ENCODE results near the gene PTPN14.

DNA sequence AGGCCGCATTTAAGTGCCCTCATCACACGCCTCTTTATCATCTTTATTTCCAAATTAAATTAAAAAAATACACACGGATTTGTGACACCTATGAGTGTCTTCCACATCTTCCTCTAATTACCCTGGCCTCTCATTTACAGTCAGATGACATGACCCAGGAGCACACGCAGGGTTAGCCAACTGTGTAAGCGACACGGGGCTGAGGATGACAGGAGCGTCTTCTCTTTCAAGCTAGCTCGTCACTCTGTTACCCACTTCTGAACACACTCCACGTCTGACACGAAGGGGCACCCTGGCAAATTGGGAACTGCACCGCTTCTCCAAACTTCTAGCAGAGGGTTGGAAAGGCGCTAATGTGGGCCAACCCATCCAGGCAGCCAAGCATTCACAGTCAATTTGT is 158.3 kb downstream of the PTPN14 start:
- TF ChIP-seq, protein P1, sequence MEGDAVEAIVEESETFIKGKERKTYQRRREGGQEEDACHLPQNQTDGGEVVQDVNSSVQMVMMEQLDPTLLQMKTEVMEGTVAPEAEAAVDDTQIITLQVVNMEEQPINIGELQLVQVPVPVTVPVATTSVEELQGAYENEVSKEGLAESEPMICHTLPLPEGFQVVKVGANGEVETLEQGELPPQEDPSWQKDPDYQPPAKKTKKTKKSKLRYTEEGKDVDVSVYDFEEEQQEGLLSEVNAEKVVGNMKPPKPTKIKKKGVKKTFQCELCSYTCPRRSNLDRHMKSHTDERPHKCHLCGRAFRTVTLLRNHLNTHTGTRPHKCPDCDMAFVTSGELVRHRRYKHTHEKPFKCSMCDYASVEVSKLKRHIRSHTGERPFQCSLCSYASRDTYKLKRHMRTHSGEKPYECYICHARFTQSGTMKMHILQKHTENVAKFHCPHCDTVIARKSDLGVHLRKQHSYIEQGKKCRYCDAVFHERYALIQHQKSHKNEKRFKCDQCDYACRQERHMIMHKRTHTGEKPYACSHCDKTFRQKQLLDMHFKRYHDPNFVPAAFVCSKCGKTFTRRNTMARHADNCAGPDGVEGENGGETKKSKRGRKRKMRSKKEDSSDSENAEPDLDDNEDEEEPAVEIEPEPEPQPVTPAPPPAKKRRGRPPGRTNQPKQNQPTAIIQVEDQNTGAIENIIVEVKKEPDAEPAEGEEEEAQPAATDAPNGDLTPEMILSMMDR (IDR thresholded peaks at IDR 0.05): no peak
- no peak for TF ChIP-seq POLR2A (IDR thresholded peaks at IDR 0.05)
